H1 (cell line): Measurements from ENCODE around the gene MUC4. TPM values are rescaled to one million over a fixed set of nuclear protein-coding genes. Genes with fewer than 3 reads are reported as not detected.

Experiments used
- CTCF ChIA-PET: fragments of 300-600 bp; sonication (Branson Sonifier 250); formaldehyde crosslinking; loops from one replicate; lab custom pipeline; 2021; ENCODE audit not compliant: partially characterized antibody; lab: Charles Lee
- POLR2A ChIA-PET: fragments of 300-600 bp; sonication (Branson Sonifier 250); formaldehyde crosslinking; loops from one replicate; lab custom pipeline; 2021; ENCODE audit warnings: inconsistent platforms; ENCODE audit not compliant: partially characterized antibody; lab: Charles Lee
- DNase-seq, 2 experiments: peaks; one replicate each; pipeline versions ENCODE4 v3.0.0 to v3.0.0-alpha.2; 2010 to 2022; ENCODE audit warnings: low spot score in 2 of 2, low read depth in 1 of 2, mixed read lengths in 1 of 2
- FAIRE-seq: peaks from 2 replicates; lab custom pipeline; 2011; peaks lifted over from hg19 to GRCh38; lab: Jason Lieb, UNC
- H2AFZ ChIP-seq: 2 replicates; pipeline ENCODE4 v1.8.1; 2012; ENCODE audit warnings: low read length, inconsistent platforms
- H2AK5ac ChIP-seq: 2 replicates; pipeline ENCODE4 v1.6.1; 2013; ENCODE audit warnings: low read depth, low read length
- H2BK120ac ChIP-seq: replicated peaks from 2 replicates; pipeline ENCODE3; 2013; ENCODE audit warnings: low read depth, low read length, inconsistent platforms
- H2BK12ac ChIP-seq: 2 replicates; pipeline ENCODE4 v1.6.1; 2013; ENCODE audit warnings: low read depth, low read length
- H2BK15ac ChIP-seq: 2 replicates; pipeline ENCODE4 v1.6.1; 2013; ENCODE audit warnings: low read length
- H2BK20ac ChIP-seq: 2 replicates; pipeline ENCODE4 v1.6.1; 2013; ENCODE audit warnings: low read length
- H2BK5ac ChIP-seq: 2 replicates; pipeline ENCODE4 v1.6.1; 2013; ENCODE audit warnings: low read depth, low read length
- H3K14ac ChIP-seq: 2 replicates; pipeline ENCODE4 v1.6.1; 2013; ENCODE audit warnings: inconsistent platforms; ENCODE audit not compliant: insufficient read length
- H3K18ac ChIP-seq: 2 replicates; pipeline ENCODE4 v1.6.1; 2013; ENCODE audit warnings: low read length; ENCODE audit errors: extremely low read depth
- H3K23ac ChIP-seq: 2 replicates; pipeline ENCODE4 v1.6.1; 2013; ENCODE audit warnings: inconsistent platforms; ENCODE audit not compliant: insufficient read length
- H3K23me2 ChIP-seq: 2 replicates; pipeline ENCODE4 v1.6.1; 2013; ENCODE audit warnings: low read depth, low read length
- H3K27ac ChIP-seq: 2 replicates; pipeline ENCODE4 v1.6.1; 2011; ENCODE audit warnings: low read depth, low read length, inconsistent platforms
- H3K27me3 ChIP-seq, 4 experiments: replicated peaks in 1 of 4; 1 replicate in 1 of 4; 2 replicates in 3 of 4; pipeline versions ENCODE4 v1.6.1 to v1.8.1; 2011 to 2013; ENCODE audit warnings: low read length in 3 of 4, mild to moderate bottlenecking in 3 of 4, inconsistent platforms in 2 of 4, mixed read lengths in 2 of 4, moderate library complexity in 1 of 4; ENCODE audit not compliant: control insufficient read depth in 3 of 4, insufficient read depth in 3 of 4; ENCODE audit errors: extremely low read depth in 1 of 4
- H3K36me3 ChIP-seq, 4 experiments: 2 replicates each; pipeline versions ENCODE4 v1.6.1 to v1.8.1; 2011 to 2013; ENCODE audit warnings: mild to moderate bottlenecking in 4 of 4, low read length in 3 of 4, moderate library complexity in 2 of 4, control low read depth in 1 of 4, inconsistent platforms in 1 of 4; ENCODE audit not compliant: insufficient read depth in 4 of 4, control insufficient read depth in 2 of 4
- H3K4ac ChIP-seq: replicated peaks from 2 replicates; pipeline ENCODE3; 2013; ENCODE audit warnings: low read length, low read depth, mixed read lengths, inconsistent platforms; ENCODE audit not compliant: insufficient read length
- H3K4me1 ChIP-seq, 4 experiments: replicated peaks in 1 of 4; 1 replicate in 1 of 4; 2 replicates in 3 of 4; pipeline versions ENCODE4 v1.6.1 to v1.8.1; 2011 to 2013; ENCODE audit warnings: low read length in 3 of 4, inconsistent platforms in 2 of 4, mixed read lengths in 1 of 4; ENCODE audit not compliant: insufficient read depth in 4 of 4, control insufficient read depth in 3 of 4
- H3K4me2 ChIP-seq, 2 experiments: 2 replicates each; pipeline versions ENCODE4 v1.6.1 to v1.8.1; 2011 to 2013; ENCODE audit warnings: low read depth in 2 of 2, low read length in 2 of 2, control low read depth in 1 of 2, inconsistent platforms in 1 of 2, mild to moderate bottlenecking in 1 of 2; ENCODE audit not compliant: insufficient read depth in 1 of 2
- H3K4me3 ChIP-seq, 4 experiments: fragments of 200-600, 300-600 bp in 1 of 4; sonication (generic), shearing (Covaris generic), sonication (Bioruptor Twin) in 1 of 4; 2 replicates each; pipeline versions ENCODE4 v1.5.1 to v1.8.1; 2011 to 2016; ENCODE audit warnings: low read length in 4 of 4, low read depth in 3 of 4, control low read depth in 2 of 4, inconsistent platforms in 2 of 4, mild to moderate bottlenecking in 2 of 4, mixed read lengths in 1 of 4, moderate library complexity in 1 of 4; ENCODE audit not compliant: insufficient read depth in 2 of 4; ENCODE audit errors: extremely low read depth in 1 of 4
- H3K56ac ChIP-seq: replicated peaks from 2 replicates; pipeline ENCODE3; 2013; ENCODE audit warnings: low read depth, mild to moderate bottlenecking, mixed read lengths, low read length, inconsistent platforms; ENCODE audit not compliant: insufficient read length
- H3K79me1 ChIP-seq: 2 replicates; pipeline ENCODE4 v1.6.1; 2013; ENCODE audit warnings: low read depth, low read length, control low read depth
- H3K79me2 ChIP-seq, 2 experiments: 2 replicates each; pipeline versions ENCODE4 v1.6.1 to v1.8.1; 2012 to 2013; ENCODE audit warnings: low read length in 2 of 2, mild to moderate bottlenecking in 2 of 2, inconsistent platforms in 1 of 2; ENCODE audit not compliant: insufficient read depth in 2 of 2, control insufficient read depth in 1 of 2
- H3K9ac ChIP-seq, 4 experiments: replicated peaks in 1 of 4; 1 replicate in 1 of 4; 2 replicates in 3 of 4; pipeline versions ENCODE4 v1.6.1 to v1.8.1; 2011 to 2013; ENCODE audit warnings: low read depth in 3 of 4, low read length in 3 of 4, control low read depth in 2 of 4, mild to moderate bottlenecking in 2 of 4, moderate library complexity in 2 of 4, inconsistent platforms in 1 of 4; ENCODE audit errors: extremely low read depth in 1 of 4
- H3K9me3 ChIP-seq, 2 experiments: 2 replicates each; pipeline versions ENCODE4 v1.6.1 to v1.8.1; 2012 to 2013; ENCODE audit warnings: mild to moderate bottlenecking in 2 of 2, moderate library complexity in 2 of 2, control low read depth in 1 of 2, inconsistent platforms in 1 of 2, low read depth in 1 of 2, low read length in 1 of 2, mixed read lengths in 1 of 2; ENCODE audit not compliant: insufficient read depth in 2 of 2
- H4K20me1 ChIP-seq, 2 experiments: replicated peaks in 1 of 2; 2 replicates each; pipeline versions ENCODE3 to v1.8.1; 2011 to 2013; ENCODE audit warnings: inconsistent platforms in 2 of 2, low read length in 2 of 2, mild to moderate bottlenecking in 1 of 2; ENCODE audit not compliant: insufficient read depth in 2 of 2, control insufficient read depth in 1 of 2
- H4K5ac ChIP-seq: 2 replicates; pipeline ENCODE4 v1.6.1; 2013; ENCODE audit warnings: low read length, low read depth, mixed read lengths, inconsistent platforms; ENCODE audit not compliant: insufficient read length
- H4K8ac ChIP-seq: 2 replicates; pipeline ENCODE4 v1.8.0; 2013; ENCODE audit warnings: mild to moderate bottlenecking, moderate library complexity, low read length, inconsistent platforms; ENCODE audit not compliant: insufficient read depth; ENCODE audit errors: extremely low read depth
- H4K91ac ChIP-seq: replicated peaks from 2 replicates; pipeline ENCODE3; 2013; ENCODE audit warnings: low read length, mixed read lengths, inconsistent platforms; ENCODE audit not compliant: insufficient read length
- JUND ChIP-seq: IDR thresholded peaks from 2 replicates; pipeline ENCODE4 v1.6.1; 2011; ENCODE audit warnings: mild to moderate bottlenecking, improper control_type of control experiment, low read length
- TAF1 ChIP-seq: IDR thresholded peaks from 2 replicates; pipeline ENCODE4 v1.6.1; 2011; ENCODE audit warnings: mild to moderate bottlenecking, low read depth, low read length
- WGBS, 2 experiments: shearing (Covaris generic) in 1 of 2; methylation state at CpG; one replicate each; pipeline versions ENCODE4 v1.1.6 to v1.1.7; 2013 to 2015; ENCODE audit warnings: low lambda C conversion rate in 2 of 2, mixed read lengths in 2 of 2, inconsistent platforms in 1 of 2, low coverage in 1 of 2, missing lambda C conversion rate in 1 of 2; ENCODE audit not compliant: insufficient replicate concordance in 2 of 2, insufficient coverage in 1 of 2, insufficient read length in 1 of 2; ENCODE audit errors: extremely low coverage in 1 of 2, missing lambda C conversion rate in 1 of 2; 5-methylcytosine and 5-hydroxymethylcytosine counted together
- polyA plus RNA-seq, 7 experiments: library from polyadenylated mRNA; depleted of rRNA in 3 of 7; stranded (reverse) in 5 of 7; unstranded in 2 of 7; fragments of >200 nt in 5 of 7; fragments of 200-250 nt in 2 of 7; gene quantifications; 1 replicate in 5 of 7; 2 replicates in 1 of 7; 4 replicates in 1 of 7; pipeline versions ENCODE4 v1.2.1 to v1.2.3, GENCODE V29; 2011 to 2013; ENCODE audit warnings: missing spikeins in 2 of 7, mixed read lengths in 2 of 7
- total RNA-seq: library from RNA; stranded (reverse); fragmentation: NEBNext Ultra II Directional; extraction: Animal tissue kit (Norgen Biotek cat#: 25700); gene quantifications from 2 replicates; pipeline ENCODE4 v1.2.1, GENCODE V29; 2021

Gene MUC4
- total and polyA plus RNA-seq, 2 of the 8 experiments (the other 6 are each of a cell fraction or from before 2014, with no cell fraction given): 0.89 to 2.0 TPM

GRCh38 chr3:195802795-195803194 lies 8.9 kb downstream of the MUC4 start:
- Histone ChIP-seq H4K20me1 (no peaks in the 10 kb centered on the region), H3K27ac (no peak overlapping the region), H3K9me3 (no peaks in the 10 kb centered on the region), H2BK120ac (no peak overlapping the region), H3K36me3 (no peaks in the 10 kb centered on the region), H4K8ac (no peak overlapping the region; the same call in 1 of the 2 replicates), H3K18ac (peak overlapping the region; percentile 51; the same call in 1 of the 2 replicates), H2BK12ac (peak overlapping the region; percentile 95; the same call in 1 of the 2 replicates), H3K79me2 (no peaks in the 10 kb centered on the region), H3K4me1 (peaks cover 9 to 32% (median 21%) of the 10 kb centered on the region in 4 experiments), H2BK5ac (0 out of 2 replicates have a peak overlapping the region, but pooled peaks have one; percentile 66), H3K9ac (no peak overlapping the region), H2BK20ac (0 out of 2 replicates have a peak overlapping the region, but pooled peaks have one; percentile 21), H3K79me1 (no peaks in the 10 kb centered on the region), H4K91ac (no peak overlapping the region), H3K4me2 (no peak overlapping the region), H3K23me2 (no peaks in the 10 kb centered on the region), H3K14ac (no peak overlapping the region), H4K5ac (no peak overlapping the region), H3K4ac (no peak overlapping the region), H3K56ac (no peak overlapping the region), H2BK15ac (peak overlapping the region; percentile 83; the same call in 1 of the 2 replicates), H3K27me3 (no peaks in the 10 kb centered on the region; a peak in 1 of 7 replicates), H3K4me3 (no peak overlapping the region), H3K23ac (no peak overlapping the region), H2AFZ (no peak overlapping the region), H2AK5ac (no peak overlapping the region)
- WGBS, 2 experiments: 92 to 100% methylated on average over 2 to 9 of the region's 9 CpGs
- DNase-seq (no peak), FAIRE-seq (no peak)
- POLR2A ChIA-PET: interaction anchor here (1.0 to 1.9 kb wide), 2 partner anchors 10 to 41 kb away, joined by 4 to 6 read pairs; no protein-coding TSS in a partner anchor
- TF ChIP-seq JUND: no peak
- TF ChIP-seq TAF1: no peak
- CTCF ChIA-PET: interaction anchor here (1.0 to 13.5 kb wide), 3 partner anchors 16 to 50 kb away, joined by 3 to 116 read pairs (median 6); no protein-coding TSS in a partner anchor
